GM21515 (cell line): ENCODE measurements around the gene AOPEP.

Experiments used
- ATAC-seq: cut with Tn5 transposase; IDR thresholded peaks from one replicate; pipeline ENCODE4 v1.9.1; 2021; ENCODE audit not compliant: unreplicated experiment

AOPEP gene

DNA sequence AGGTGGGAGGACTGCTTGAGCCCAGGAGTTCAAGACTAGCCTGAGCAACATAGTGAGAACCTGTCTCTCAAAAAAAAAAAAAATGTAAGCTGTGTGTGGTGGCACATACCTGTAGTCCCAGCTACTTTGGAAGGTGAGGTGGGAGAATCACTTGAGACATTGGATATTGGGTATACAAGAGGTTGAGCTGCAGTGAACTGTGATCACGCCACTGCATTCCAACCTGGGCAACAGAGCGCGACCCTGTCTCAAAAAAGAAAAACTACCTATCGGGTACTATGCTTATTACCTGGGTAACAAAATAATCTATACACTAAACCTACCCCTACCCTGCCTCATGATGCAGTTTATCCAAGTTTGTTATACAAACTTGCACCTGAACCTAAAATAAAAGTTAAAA is 64.9 kb downstream of the AOPEP start:
- ATAC-seq: no peak

DNA sequence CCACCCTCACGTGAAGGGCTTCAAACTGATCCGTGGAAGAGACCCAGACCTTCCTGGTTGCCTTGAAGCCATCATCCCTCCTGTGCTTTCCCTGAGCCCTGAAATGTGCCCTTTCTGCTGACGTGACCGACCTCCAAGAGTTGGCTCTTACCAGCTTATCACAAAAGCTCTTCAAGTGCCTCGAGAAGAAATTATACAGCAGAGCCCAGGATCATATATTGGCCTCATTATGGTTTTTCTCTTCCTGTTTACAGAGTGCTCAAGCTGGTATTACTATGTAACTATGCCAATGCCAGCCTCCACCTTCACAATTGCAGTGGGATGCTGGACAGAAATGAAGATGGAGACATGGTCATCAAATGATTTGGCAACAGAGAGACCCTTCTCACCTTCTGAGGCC is 66.0 kb downstream of the AOPEP start:
- no peak for ATAC-seq

DNA sequence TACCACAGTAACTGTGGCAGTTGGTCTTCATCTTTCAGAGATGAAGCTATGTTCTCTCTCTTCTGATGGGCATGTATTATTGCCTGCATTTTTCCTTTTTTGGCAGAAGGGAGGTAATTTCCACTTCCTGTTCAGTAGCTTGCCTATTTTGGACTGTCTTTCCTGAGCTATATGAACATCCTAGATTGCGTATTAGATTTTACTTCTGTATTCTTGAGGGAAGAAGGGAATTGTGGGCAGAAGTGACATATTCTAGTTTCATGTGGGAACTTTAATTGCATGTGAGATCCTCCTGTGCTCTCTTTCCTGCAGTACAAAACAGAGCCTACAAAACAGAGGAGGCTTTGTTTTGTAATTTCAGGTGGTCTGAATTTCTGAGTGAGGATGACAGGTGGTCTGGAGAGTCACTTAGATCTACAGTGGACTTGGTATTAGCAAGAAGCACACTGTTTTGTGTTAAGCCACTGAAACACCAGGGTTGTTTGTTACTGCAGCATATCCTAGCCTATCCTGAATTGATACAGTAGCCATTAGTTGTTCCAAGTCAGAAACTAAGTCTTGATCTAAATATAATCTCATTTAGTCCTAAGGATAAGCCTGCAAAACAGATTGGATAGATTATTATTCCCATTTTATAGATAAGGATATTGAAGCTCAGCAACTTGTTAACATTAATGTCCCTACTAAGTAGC is 68.1 kb downstream of the AOPEP start:
- ATAC-seq: no peak

DNA sequence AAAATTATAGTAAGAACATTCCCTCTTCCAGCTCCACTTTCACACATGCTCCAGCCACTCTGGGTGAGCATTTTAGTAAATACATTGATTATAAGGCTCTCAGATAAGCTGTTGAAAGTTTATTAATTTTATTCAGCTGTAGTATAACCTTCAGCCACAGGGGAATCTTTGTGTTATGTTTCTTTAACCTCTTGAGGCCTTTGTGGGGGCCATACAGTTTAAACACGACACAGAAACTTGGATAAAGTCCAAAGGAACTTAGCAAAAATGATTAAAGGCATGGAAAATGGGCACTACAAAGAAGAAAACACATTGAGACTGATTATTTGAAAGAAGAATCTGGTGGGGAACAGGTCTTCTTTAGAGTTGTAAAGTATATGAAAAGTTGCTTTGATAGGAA is 70.2 kb downstream of the AOPEP start:
- no peak for ATAC-seq

DNA sequence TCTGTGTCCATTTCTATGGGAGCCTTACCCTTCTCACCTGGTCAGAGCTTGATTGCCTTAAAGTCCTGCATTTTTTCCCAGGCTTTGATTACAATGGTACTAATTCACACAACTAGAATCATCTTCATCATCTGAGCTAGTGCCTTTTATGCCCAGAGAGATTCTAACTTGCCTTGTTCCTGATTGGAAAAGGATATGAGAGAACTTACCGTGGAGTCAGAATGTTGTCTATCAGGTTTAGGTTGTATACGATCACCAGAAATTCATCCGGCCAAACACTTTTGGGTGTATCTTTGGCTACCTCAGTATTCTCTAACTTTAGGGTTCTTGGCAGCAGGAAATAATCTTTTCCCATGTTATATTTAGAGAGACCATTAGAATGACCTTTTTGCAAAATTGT is 71.7 kb downstream of the AOPEP start:
- no peak for ATAC-seq

DNA sequence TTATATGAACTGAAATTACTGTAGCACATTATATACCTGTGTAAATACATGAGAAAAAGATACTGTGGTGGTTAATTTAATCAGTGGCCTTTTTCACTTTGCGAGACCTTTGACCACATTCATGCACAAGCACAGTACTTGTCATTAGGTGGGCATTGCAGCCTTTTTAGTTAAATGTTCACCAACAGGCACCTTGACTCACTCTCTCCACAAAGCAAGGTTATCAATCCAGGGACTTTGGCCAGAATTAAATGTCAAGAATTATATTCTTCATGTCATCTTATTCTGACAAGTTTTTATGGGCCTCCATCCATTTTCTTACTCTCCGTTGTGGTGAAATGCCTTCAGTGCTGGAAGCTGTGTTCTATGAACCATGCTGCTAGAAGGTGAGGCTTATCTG is 72.2 kb downstream of the AOPEP start:
- ATAC-seq: no peak

DNA sequence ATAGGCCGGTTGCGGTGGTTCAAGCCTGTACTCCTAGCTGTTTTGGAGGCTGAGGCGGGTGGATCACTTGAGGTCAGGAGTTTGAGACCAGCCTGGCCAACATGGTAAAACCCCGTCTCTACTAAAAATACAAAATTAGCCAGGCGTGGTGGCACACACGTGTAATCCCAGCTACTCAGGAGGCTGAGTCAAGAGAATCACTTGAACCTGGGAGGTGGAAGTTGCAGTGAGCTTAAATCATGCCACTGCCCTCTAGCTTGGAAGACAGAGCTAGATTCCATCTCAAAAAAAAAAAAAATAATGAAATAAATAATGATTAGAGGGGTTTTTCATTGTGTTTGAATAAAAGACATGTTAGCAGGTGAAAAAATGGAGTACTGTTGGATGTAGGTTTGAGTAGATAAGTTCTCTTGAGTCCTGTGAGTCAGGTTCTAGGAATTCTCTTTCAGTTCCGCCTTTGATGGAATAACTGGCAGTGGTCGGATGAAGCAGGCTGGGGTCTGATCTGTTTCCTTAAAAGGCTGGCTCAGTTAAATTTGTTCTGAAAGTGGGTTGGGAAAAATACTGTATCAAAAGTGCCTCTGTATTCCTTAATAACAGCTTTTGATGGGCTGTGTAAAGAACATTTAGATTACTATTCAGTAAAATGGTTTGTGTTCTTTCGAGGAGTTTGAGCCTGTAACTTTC is 73.2 kb downstream of the AOPEP start:
- ATAC-seq: no peak

DNA sequence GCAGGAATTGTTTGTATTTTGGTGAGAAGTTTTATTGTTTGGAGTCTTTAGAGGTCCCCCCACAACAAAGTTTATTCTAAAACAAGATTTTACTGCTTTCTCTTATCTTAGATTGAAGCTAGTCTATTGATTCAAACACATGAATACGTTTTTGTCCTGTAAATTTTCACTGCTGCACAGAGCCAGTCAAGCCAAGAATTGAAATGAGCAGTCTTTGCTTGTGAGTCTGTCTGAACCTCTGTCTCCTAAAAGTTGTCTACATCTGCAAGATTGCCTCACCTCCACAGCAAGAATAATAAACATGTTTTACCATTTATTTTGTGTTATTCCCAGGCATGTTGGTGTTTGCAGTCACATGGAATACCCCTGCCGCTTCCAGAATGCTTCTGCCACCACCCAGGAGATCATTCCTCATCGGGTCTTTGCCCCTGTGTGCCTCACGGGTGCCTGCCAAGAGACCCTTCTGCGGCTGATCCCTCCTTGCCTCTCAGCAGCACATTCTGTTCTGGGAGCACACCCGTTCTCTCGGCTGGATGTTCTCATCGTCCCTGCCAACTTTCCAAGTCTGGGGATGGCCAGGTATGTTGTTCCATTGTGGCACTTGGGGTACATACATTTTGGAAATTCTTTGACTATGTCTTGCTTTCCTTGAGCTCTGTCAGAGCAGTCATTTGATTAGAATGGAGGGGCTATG is 74.1 kb downstream of the AOPEP start:
- no peak for ATAC-seq

DNA sequence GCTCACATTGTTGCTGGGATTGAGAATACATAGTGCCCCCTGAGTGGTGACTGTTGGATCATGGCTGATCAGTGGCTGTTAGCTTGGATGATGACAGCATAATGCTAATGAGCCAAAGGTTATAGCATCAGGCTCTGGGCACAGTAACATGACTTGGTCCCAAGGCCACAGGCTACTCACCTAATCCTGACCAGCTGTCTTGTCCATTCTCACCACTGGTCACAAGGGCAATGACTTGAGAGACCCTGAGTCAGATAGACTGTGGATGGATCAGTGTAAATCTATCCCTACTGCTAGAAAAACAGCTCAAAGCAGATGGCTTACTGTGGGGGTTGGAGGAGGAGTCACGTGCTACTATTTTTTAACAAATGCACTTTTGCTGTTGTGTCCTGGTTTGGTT is 74.7 kb downstream of the AOPEP start:
- no peak for ATAC-seq

DNA sequence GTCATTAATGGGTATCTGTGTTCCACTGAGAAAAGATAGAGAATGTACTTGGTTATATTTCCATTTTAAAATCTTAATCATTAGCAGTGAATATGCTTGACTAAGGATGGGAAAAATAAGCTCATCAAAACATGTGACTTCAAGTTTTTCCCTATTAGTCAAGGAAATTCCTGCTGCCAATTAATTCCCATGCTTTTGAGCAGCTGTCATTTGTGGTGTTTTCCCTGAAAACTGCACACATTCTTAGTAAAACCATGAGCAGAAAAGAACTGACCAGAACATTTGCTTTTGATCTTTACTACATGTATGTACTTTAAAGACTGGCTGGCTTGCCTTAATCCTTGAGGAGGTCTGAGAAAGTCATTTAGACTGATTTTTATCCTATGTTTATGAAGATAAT is 75.2 kb downstream of the AOPEP start:
- ATAC-seq: no peak

DNA sequence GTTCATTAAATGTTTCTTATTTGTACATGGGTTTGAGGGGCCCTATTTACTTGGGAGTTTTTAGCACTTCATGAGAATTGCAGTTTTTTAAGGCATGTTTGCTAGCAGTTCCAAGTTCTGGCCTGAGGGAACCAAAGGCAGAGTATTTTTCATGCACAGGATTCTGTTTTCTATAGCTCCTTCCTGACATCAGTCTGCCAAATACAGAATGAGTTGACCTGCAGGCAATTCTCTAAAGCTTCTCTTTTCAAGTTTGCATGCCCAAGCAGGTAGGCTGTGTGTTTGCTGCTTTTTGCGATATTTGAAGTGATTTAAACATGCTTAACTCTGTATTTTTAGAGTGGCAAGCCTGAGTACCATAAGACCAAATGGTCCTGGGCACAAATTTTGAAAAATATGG is 75.8 kb downstream of the AOPEP start:
- no peak for ATAC-seq

DNA sequence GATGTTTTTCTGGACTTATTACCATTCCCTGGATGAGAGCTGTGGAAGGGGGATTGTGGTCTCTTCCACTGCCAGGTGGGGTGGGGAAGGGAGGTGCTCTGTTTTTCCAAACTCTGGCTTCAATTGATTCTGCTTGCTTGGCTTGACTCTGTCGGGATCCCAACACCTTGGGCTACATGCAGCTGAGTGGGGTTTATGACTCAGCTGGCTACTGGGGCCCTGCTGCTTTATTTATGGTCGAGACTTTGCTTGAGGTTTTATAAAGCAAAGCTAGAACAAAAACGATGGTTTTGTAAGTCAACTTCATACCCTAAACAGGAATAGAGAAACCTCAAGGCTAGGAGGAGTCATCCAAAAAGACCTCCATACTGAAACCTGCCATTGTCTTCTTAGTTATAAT is 76.3 kb downstream of the AOPEP start:
- ATAC-seq: peak; percentile 51

DNA sequence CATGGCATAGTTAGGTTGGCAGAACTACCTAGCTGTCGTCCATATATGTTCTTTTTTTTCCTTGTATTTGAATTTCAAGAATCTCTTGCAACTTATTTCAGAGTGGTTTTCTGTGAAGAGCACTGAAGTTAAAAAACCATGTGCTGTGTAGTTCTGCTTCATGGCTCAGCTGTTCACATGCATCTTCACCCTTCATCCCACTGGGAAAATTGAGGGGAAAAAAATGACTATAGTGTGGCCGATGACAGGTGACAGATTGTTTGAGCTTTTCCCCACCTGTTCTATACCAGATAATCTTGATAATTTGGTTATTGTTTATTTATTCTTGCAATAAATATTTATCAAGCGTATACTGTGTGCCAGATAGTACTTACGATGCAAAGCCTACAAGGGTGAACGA is 77.8 kb downstream of the AOPEP start:
- ATAC-seq: no peak

DNA sequence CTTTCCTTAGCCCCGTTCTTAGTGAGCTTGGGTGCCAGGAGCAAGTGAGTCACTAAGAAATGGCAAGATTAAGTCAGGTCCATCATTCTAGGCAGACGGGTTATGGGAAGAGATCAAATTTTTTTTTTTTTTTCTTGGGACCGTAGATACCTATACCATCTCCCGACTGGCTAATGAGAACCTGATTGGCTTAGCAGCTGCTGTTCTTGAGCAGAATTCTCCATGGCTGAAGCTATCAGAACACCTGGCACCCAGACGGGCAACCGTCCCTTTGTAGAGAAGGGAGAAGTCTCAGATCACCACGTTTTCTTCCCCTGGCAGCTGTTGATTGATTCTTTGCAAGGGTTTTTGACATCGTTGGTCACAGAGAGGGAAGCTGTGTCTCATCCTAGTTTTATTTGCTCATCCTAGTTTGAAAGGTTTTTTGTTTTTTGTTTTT is 78.6 kb downstream of the AOPEP start:
- no peak for ATAC-seq

DNA sequence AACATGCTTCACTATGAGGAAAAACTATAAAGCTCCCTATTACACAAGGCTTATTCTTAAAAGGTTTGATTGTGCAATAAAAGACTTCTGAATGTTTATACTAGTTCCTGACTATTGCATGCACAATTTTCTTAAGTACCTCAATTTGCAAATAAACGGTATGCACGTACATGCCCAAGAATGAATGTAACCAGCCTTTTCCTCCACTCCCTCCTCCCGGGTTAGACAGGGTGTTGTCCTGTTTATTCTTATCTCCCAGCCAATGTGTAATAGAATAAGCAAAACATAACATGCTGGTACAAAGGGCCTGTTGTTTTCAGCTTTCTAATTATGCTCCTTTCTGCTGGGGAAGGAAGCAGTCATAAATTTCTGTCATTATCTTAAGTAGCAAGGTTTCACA is 79.1 kb downstream of the AOPEP start:
- ATAC-seq: no peak

DNA sequence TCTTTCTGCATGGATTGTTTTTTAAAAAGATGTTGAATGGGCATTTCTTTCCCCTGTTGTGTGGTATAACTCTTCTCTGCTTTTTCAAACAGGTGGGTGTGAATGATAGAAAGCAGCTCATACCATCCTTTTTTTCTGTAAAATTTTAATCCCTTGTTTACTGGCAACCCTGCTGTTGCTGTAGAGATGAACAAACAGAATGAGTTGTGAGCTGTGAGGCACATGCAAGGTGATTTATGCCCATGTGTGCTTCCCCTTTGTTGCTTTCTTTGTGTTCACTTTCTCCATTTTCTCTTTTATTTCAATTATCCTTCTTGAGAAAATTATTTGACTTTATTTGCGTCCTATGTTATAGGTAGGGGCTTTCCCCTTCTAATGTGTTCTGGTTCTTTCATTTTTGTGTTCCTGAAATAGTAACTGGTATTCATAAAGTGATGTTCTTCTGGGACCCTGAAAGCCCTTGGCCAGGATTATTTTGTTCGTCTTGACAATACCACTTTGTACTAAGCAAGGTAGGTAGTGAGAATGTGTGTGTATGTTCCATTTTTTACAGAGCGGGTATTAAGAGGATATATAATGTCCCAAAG is 79.9 kb downstream of the AOPEP start:
- ATAC-seq: no peak

DNA sequence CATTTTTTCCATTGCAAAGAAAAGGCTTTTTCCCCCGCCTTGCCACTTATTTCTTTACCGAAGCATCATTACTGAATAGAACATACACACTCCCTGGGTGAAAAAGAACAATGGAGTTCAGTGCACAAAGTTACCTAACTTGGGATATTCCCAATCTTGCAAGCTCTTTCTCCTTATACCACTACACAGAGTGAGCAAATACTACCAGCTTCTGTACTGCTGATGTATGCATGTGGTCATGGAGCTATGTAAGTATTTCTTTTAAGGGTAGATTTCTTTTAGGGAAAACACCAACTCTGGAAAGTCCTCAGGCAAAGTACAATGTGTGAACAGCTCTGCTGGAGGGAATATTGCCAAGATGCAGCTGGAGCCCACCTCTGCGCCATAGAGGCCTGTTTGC is 81.1 kb downstream of the AOPEP start:
- ATAC-seq: no peak

DNA sequence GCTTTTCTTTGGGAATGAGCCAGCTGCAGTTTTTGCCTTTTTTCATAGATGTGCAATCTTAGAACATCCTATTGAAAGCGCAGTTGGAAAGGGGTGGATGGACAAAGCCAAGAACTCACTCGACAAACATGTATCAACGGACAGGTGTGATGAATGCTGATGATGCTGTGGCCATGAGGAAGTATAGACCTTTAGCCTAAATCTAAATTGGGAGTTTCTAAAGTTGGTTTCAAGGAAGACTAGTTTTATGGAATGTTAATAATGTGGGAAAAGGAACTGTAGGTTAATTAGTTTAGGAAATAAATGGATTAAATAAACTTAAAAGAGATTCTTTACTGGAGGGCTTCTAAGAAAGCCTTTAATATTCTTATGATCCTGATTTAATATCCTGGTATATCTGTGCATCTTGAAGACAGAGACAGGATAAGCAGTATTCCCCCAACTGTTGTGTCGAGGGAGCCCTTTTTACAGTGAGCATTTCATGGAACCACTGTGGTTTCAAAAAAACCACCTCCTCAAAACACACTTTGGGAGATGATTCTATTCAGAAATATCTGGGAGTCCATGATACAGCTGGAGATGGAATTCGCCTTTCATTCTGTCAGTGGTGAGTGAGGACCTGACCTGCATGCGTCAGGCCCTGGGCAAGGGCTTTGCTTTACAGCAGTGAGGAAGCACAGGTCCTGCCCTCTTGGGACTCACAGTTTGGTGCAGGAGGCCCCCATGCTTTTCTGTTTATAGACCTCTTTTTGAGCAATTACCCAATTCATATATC is 82.6 kb downstream of the AOPEP start:
- ATAC-seq: no peak

DNA sequence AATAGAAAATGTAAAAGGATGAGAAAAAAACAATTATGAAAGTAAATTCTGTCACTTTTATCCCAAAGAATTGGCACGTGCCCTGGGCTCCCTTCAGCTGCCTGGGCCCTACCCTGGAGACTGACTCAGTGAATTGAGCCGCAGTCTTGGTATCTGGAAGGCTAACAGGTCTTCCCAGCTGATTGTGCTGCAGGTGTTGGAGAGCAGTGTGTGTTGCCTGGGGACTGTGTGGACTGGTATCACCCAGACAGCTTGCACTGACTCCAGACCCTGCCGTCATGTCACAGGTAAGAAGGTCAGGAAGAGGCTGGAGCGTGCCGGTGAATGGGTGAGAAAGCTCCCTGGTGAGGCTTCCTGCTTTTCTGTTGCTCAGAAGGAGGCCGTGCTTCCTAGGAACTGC is 83.3 kb downstream of the AOPEP start:
- no peak for ATAC-seq

DNA sequence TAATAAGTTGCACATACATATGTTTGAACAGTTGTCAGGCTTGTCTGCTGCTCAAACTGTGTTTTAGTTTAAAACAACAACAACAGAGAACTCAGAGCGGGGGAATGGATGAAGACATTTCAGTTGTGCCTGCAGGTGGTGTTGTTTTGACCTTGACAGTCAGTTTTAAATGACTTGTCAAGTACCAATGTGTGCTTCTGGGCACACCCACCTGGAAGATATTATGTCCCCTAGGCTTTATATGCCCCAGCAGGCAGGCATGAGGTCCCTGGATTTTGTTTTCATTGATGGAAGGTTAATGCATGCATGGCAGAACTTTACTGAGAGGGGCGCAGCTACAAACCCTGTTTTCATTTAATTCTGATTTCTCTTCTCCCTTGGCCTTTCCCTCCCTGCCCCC is 84.6 kb downstream of the AOPEP start:
- ATAC-seq: no peak

DNA sequence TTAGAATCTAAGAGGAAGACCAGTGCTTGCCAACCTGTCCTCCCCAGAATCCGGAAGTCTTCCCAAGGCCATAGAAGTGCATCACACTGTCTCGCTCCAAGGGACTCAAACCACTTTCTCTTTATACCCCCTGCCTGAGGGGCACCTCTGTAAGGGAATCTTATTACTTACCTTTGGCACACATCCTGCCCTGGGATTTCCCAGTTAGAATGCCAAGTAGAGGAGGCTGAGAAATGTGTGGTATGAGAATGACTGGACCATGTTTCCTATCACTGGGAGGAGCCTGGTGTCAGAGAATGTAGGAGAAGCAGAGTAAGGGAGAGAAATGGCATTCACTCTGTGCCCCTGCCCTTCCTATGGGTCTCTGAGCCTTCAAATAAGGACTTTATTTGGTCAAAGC is 85.8 kb downstream of the AOPEP start:
- no peak for ATAC-seq
